A673 (cell line): Measurements from ENCODE around the gene NAT10. TPM values are rescaled to one million over a fixed set of nuclear protein-coding genes. Genes with fewer than 3 reads are reported as not detected.

Experiments used
- BruUV-seq: library from RNA; stranded (reverse); fragments of 400-500 nt; replicated peaks from 2 replicates; lab custom pipeline; 2021; lab: Mats Ljungman, UMichigan
- CTCF ChIA-PET: fragments of 300-600 bp; sonication (Branson Sonifier 250); formaldehyde crosslinking; loops from one replicate; lab custom pipeline; 2022; ENCODE audit warnings: antibody characterized with exemption; lab: Charles Lee
- POLR2A ChIA-PET: fragments of 300-600 bp; sonication (Branson Sonifier 250); formaldehyde crosslinking; loops from one replicate; lab custom pipeline; 2022; ENCODE audit warnings: antibody characterized with exemption; ENCODE audit not compliant: low non-redundant PET; lab: Charles Lee
- DNase-seq: peaks from one replicate; pipeline ENCODE4 v3.0.0-alpha.2; 2015; ENCODE audit warnings: low spot score
- H3K27ac ChIP-seq: fragments of 200-600 bp; sonication (generic); 2 replicates; pipeline ENCODE4 v1.5.1; 2016; ENCODE audit warnings: mixed run types, low read depth, mild to moderate bottlenecking, mixed read lengths, antibody characterized with exemption, low read length; ENCODE audit not compliant: poor library complexity, severe bottlenecking
- H3K27me3 ChIP-seq: fragments of 200-600 bp; sonication (generic); replicated peaks from 2 replicates; pipeline ENCODE4 v1.6.1; 2017; ENCODE audit warnings: mixed run types, low read depth, mild to moderate bottlenecking, mixed read lengths, antibody characterized with exemption, low read length; ENCODE audit not compliant: insufficient read depth, poor library complexity
- H3K36me3 ChIP-seq: fragments of 200-600 bp; sonication (generic); 2 replicates; pipeline ENCODE4 v1.6.1; 2016; ENCODE audit warnings: mixed run types, mild to moderate bottlenecking, mixed read lengths, antibody characterized with exemption, low read length; ENCODE audit not compliant: insufficient read depth, poor library complexity, severe bottlenecking
- H3K4me1 ChIP-seq: fragments of 200-600 bp; sonication (generic); 2 replicates; pipeline ENCODE4 v1.6.1; 2017; ENCODE audit warnings: mixed run types, mild to moderate bottlenecking, mixed read lengths, antibody characterized with exemption, low read length; ENCODE audit not compliant: insufficient read depth, poor library complexity, severe bottlenecking
- H3K4me3 ChIP-seq: fragments of 200-600 bp; sonication (generic); 2 replicates; pipeline ENCODE4 v1.5.1; 2016; ENCODE audit warnings: low read depth, mixed run types, mild to moderate bottlenecking, mixed read lengths, low read length; ENCODE audit not compliant: poor library complexity, severe bottlenecking
- H3K9me3 ChIP-seq: fragments of 200-600 bp; sonication (generic); 2 replicates; pipeline ENCODE4 v1.6.1; 2016; ENCODE audit warnings: mixed run types, low read depth, mild to moderate bottlenecking, mixed read lengths, antibody characterized with exemption, low read length; ENCODE audit not compliant: poor library complexity, severe bottlenecking
- CTCF ChIP-seq: fragments of 300-800, 200-600 bp; sonication (generic); conservative IDR thresholded peaks from 2 replicates; pipeline ENCODE4 v1.5.1; 2017; ENCODE audit warnings: low read depth, mild to moderate bottlenecking, antibody characterized with exemption, low read length, moderate library complexity, mixed read lengths
- EZH2 ChIP-seq: fragments of 200-600 bp; sonication (generic); IDR thresholded peaks from 2 replicates; pipeline ENCODE4 v1.6.1; 2017; ENCODE audit warnings: borderline replicate concordance, low read depth, mild to moderate bottlenecking, mixed read lengths, antibody characterized with exemption, low read length; ENCODE audit not compliant: poor library complexity, severe bottlenecking
- intact Hi-C: fragments of 100-400 bp; cut with micrococcal nuclease; formaldehyde crosslinking; loops from one replicate; pipeline ENCODE4 v1.10.0; 2022; ENCODE audit not compliant: unreplicated experiment
- total RNA-seq: library from RNA; stranded (reverse); gene quantifications from 2 replicates; pipeline ENCODE4 v1.2.3, GENCODE V29; 2021

The NAT10 gene
- total RNA-seq, 1 experiment from 2014 or later, result 192 TPM

- H3K36me3 ChIP-seq, result peaks cover 100% of the 10 kb centered on the region
- H3K4me3 ChIP-seq, result no peak overlapping the region
- TF ChIP-seq CTCF (no peak), EZH2 (no peak)
- ChIA-PET POLR2A (no interaction called here), CTCF (interaction anchor here (1.2 kb wide), 1 partner anchor 344 kb away, joined by 5 read pairs; no protein-coding TSS in a partner anchor)
- peaks cover 16% of the 10 kb centered on the region for H3K4me1 ChIP-seq
- no peaks in the 10 kb centered on the region for H3K27me3 ChIP-seq
- no peaks in the 10 kb centered on the region for H3K9me3 ChIP-seq
- intact Hi-C loops, result loop anchor here (1.0 to 10.0 kb wide), 2 partner anchors 211 to 314 kb away; no protein-coding TSS in a partner anchor
- DNase-seq, result no peak
- H3K27ac ChIP-seq, result peak overlapping the region; percentile 20
- BruUV-seq, result no TSS peak
These were observed 43.2 kb downstream of the NAT10 start for GRCh38 chr11:34148504-34149165.

- H3K4me3 ChIP-seq, result no peak overlapping the region
- H3K27me3 ChIP-seq, result no peaks in the 10 kb centered on the region
- no TSS peak for BruUV-seq
- peak overlapping the region; percentile 20 for H3K27ac ChIP-seq
- no peaks in the 10 kb centered on the region for H3K9me3 ChIP-seq
- peaks cover 99% of the 10 kb centered on the region for H3K36me3 ChIP-seq
- DNase-seq, result no peak
- intact Hi-C loops, result loop anchor here (1.0 to 10.0 kb wide), 2 partner anchors 210 to 314 kb away; no protein-coding TSS in a partner anchor
- CTCF ChIA-PET, result interaction anchor here (1.2 to 1.3 kb wide), 3 partner anchors 25 to 344 kb away, joined by 5 read pairs; no protein-coding TSS in a partner anchor
- no peak for TF ChIP-seq EZH2
- TF ChIP-seq CTCF, result no peak
- POLR2A ChIA-PET, result no interaction called here
- H3K4me1 ChIP-seq, result peaks cover 16% of the 10 kb centered on the region
These were observed 43.8 kb downstream of the NAT10 start for GRCh38 chr11:34149274-34149673.

- no peak overlapping the region for H3K4me3 ChIP-seq
- H3K27ac ChIP-seq, result peak overlapping the region; percentile 35
- intact Hi-C loops, result loop anchor here (1.0 to 10.0 kb wide), 2 partner anchors 210 to 315 kb away; no protein-coding TSS in a partner anchor
- POLR2A ChIA-PET, result no interaction called here
- no TSS peak for BruUV-seq
- no peaks in the 10 kb centered on the region for H3K27me3 ChIP-seq
- peak; percentile 57 for DNase-seq
- peaks cover 99% of the 10 kb centered on the region for H3K36me3 ChIP-seq
- CTCF ChIA-PET, result interaction anchor here (0.6 to 1.3 kb wide), 5 partner anchors 25 to 343 kb away, joined by 3 to 5 read pairs (median 5); no protein-coding TSS in a partner anchor
- TF ChIP-seq CTCF (peak; percentile 62), EZH2 (no peak)
- H3K9me3 ChIP-seq, result no peaks in the 10 kb centered on the region
- peaks cover 16% of the 10 kb centered on the region for H3K4me1 ChIP-seq
These were observed 44.4 kb downstream of the NAT10 start for GRCh38 chr11:34149786-34150185.
